Epithelial cell of proximal tubule (primary cell): Measurements from ENCODE around the gene TTBK2. TPM values are rescaled to one million over a fixed set of nuclear protein-coding genes. Genes with fewer than 3 reads are reported as not detected.
A peak's percentile ranks its signal among the peaks of the same experiment; 100 is the strongest.

Source experiments
- DNase-seq: peaks from one replicate; pipeline ENCODE4 v3.0.0-alpha.2; 2011; ENCODE audit warnings: low read depth
- H3K4me3 ChIP-seq: 2 replicates; pipeline ENCODE4 v1.5.1; 2011; ENCODE audit warnings: low read depth, mild to moderate bottlenecking, low read length
- CTCF ChIP-seq: conservative IDR thresholded peaks from 2 replicates; pipeline ENCODE4 v1.5.1; 2012; ENCODE audit warnings: low read depth, mild to moderate bottlenecking, low read length
- total RNA-seq: library from RNA; depleted of rRNA; stranded (reverse); fragments of >200 nt; gene quantifications from 2 replicates; pipeline ENCODE4 v1.2.3, GENCODE V29; 2015

Gene TTBK2
- total RNA-seq, 1 donor from 2014 or later: 5.8 TPM

GRCh38 chr15:42744195-42744594, 176.4 kb downstream of the TTBK2 start:
- no peak for DNase-seq
- H3K4me3 ChIP-seq: no peak overlapping the region
- TF ChIP-seq CTCF: no peak

- TF ChIP-seq CTCF: no peak
- no peak for DNase-seq
- H3K4me3 ChIP-seq: no peak overlapping the region
Observed at GRCh38 chr15:42742149-42742548, 178.4 kb downstream of the TTBK2 start.

- TF ChIP-seq CTCF: no peak
- no peak for DNase-seq
- H3K4me3 ChIP-seq: no peak overlapping the region
Observed at GRCh38 chr15:42741710-42742109, 178.9 kb downstream of the TTBK2 start.

GRCh38 chr15:42737529-42738328, 182.8 kb downstream of the TTBK2 start:
- no peak for TF ChIP-seq CTCF
- no peak for DNase-seq

GRCh38 chr15:42736793-42737528, 183.6 kb downstream of the TTBK2 start, which contains the start of gene CDAN1:
Gene CDAN1, minus strand, starts transcription at chr15:42737128. Its CDS starts 26 bp downstream, at chr15:42737102.
- TF ChIP-seq CTCF: no peak
- no peak for DNase-seq
- peak within 1 kb of the TSS; percentile 76 for H3K4me3 ChIP-seq

More at GRCh38 chr15:42737529-42738328, 182.8 kb downstream of the TTBK2 start:
- peak overlapping the region; percentile 76 for H3K4me3 ChIP-seq

GRCh38 chr15:42736178-42736792, 184.3 kb downstream of the TTBK2 start:
- peak overlapping the region; percentile 76 for H3K4me3 ChIP-seq
- no peak for DNase-seq
- no peak for TF ChIP-seq CTCF
